Measurements from ENCODE around the gene SRPX.

SRPX gene

GRCh38 chrX:38138157-38138891 is 82.3 kb downstream of the SRPX start:
- TF ChIP-seq CTCF (IDR thresholded peaks at IDR 0.05; ENCODE audit: control extremely low read depth, extremely low read depth, low read depth, missing control alignments), result no peak
- ChIA-PET CTCF (no interaction called here), POLR2A (no interaction called here)
- DNase-seq (ENCODE audit: extremely low spot score), result no peak

- CTCF ChIA-PET, result no interaction called here
- POLR2A ChIA-PET, result no interaction called here
- no peak for DNase-seq (ENCODE audit: extremely low spot score)
- no peak for TF ChIP-seq CTCF (IDR thresholded peaks at IDR 0.05; ENCODE audit: control extremely low read depth, extremely low read depth, low read depth, missing control alignments)
Measured at GRCh38 chrX:38129366-38129765, 91.3 kb downstream of the SRPX start.

- DNase-seq (ENCODE audit: extremely low spot score), result no peak
- CTCF ChIA-PET, result interaction anchor here (1.0 to 1.1 kb wide), 2 partner anchors 16 to 39 kb away, joined by 3 read pairs; no protein-coding TSS in a partner anchor
- no peak for TF ChIP-seq CTCF (IDR thresholded peaks at IDR 0.05; ENCODE audit: control extremely low read depth, extremely low read depth, low read depth, missing control alignments)
- POLR2A ChIA-PET, result no interaction called here
Measured at GRCh38 chrX:38127961-38128360, 92.7 kb downstream of the SRPX start.

DNA sequence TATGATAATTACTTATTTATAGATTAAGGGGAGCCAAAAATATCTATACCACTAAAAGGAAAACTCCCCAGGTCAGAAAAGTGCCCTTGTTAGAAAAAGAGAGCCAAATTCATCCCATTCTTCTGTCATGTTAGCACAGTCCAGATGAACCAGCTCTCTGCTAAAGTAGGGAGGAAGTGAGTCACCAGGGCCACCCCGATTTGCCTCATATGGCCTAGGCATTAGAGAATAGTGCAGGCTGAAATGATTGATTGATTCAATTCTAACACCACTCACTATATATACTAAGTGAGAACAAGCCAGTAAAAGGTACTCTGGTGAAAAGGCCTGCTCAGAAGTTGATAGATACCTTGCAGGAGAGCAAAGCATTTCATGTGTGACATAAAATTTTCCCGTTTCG is 94.5 kb downstream of the SRPX start:
- CTCF ChIA-PET, result no interaction called here
- DNase-seq (ENCODE audit: extremely low spot score), result no peak
- POLR2A ChIA-PET, result no interaction called here
- TF ChIP-seq CTCF (IDR thresholded peaks at IDR 0.05; ENCODE audit: control extremely low read depth, extremely low read depth, low read depth, missing control alignments), result no peak

GRCh38 chrX:38124000-38124399 is 96.7 kb downstream of the SRPX start:
- no peak for TF ChIP-seq CTCF (IDR thresholded peaks at IDR 0.05; ENCODE audit: control extremely low read depth, extremely low read depth, low read depth, missing control alignments)
- DNase-seq (ENCODE audit: extremely low spot score), result no peak
- CTCF ChIA-PET, result no interaction called here
- POLR2A ChIA-PET, result no interaction called here

- no peak for TF ChIP-seq CTCF (IDR thresholded peaks at IDR 0.05; ENCODE audit: control extremely low read depth, extremely low read depth, low read depth, missing control alignments)
- CTCF ChIA-PET, result no interaction called here
- POLR2A ChIA-PET, result no interaction called here
- DNase-seq (ENCODE audit: extremely low spot score), result no peak
Measured at GRCh38 chrX:38117485-38117884, 103.2 kb downstream of the SRPX start.
